Large intestine (tissue), 3 donors: ENCODE results near the gene HOXC9. TPM values are rescaled to one million over a fixed set of nuclear protein-coding genes. Genes with fewer than 3 reads are reported as not detected.

Experiments used
- DNase-seq, 2 donors: peaks; one replicate each; pipeline versions ENCODE4 v3.0.0 to v3.0.0-alpha.2; 2013
- H3K27ac ChIP-seq: one replicate; pipeline ENCODE4 v1.5.1; 2013; ENCODE audit warnings: low read length
- H3K27me3 ChIP-seq: 2 replicates; pipeline ENCODE4 v1.6.1; 2013; ENCODE audit warnings: low read length; ENCODE audit not compliant: control insufficient read depth, insufficient read depth
- H3K36me3 ChIP-seq: 2 replicates; pipeline ENCODE4 v1.6.1; 2013; ENCODE audit warnings: low read length; ENCODE audit not compliant: control insufficient read depth, insufficient read depth
- H3K4me1 ChIP-seq: one replicate; pipeline ENCODE4 v1.6.1; 2013; ENCODE audit warnings: low read length; ENCODE audit not compliant: control insufficient read depth, insufficient read depth
- H3K4me3 ChIP-seq: one replicate; pipeline ENCODE4 v1.5.1; 2013; ENCODE audit warnings: low read length
- H3K9me3 ChIP-seq: one replicate; pipeline ENCODE4 v1.6.1; 2013; ENCODE audit warnings: mild to moderate bottlenecking, low read depth, low read length, moderate library complexity; ENCODE audit not compliant: control insufficient read depth
- WGBS: methylation state at CpG from one replicate; pipeline ENCODE4 v1.1.5; 2013; ENCODE audit warnings: low lambda C conversion rate; ENCODE audit not compliant: insufficient coverage; 5-methylcytosine and 5-hydroxymethylcytosine counted together
- polyA plus RNA-seq: library from polyadenylated mRNA; unstranded; fragments of 120-200 nt; gene quantifications from one replicate; pipeline ENCODE4 v1.2.1, GENCODE V29; 2013

The HOXC9 gene
- polyA plus RNA-seq, 1 donor, result 0.51 TPM

GRCh38 chr12:54045868-54046521, 46.0 kb downstream of the HOXC9 start:
- peaks cover 6% of the 10 kb centered on the region for H3K9me3 ChIP-seq
- WGBS, result no CpG with 5 or more reads among the region's 16 CpGs
- H3K27me3 ChIP-seq, result peaks cover 49% of the 10 kb centered on the region
- no peak overlapping the region for H3K27ac ChIP-seq
- no peak overlapping the region for H3K4me3 ChIP-seq
- H3K4me1 ChIP-seq, result peaks cover 4% of the 10 kb centered on the region
- H3K36me3 ChIP-seq, result no peaks in the 10 kb centered on the region
- no peak for DNase-seq

DNA sequence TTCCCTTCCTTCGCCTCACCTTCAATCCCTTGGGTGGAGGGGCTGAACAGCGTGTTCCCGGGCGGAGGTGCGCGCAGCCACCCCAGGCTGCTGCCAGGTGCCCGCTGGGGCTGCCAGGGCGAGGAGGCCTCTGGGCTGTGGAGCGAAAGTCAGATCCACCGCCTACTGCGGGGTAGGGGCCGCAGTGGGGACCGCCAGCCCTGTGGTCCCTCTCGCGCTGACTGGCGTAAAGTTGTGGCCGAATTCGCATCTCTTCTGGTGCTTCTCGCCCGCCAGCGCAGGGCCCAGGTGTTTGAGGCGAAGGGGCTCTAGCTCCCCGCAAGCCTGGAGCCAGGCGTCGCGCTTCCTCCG, 46.8 kb downstream of the HOXC9 start:
- Histone ChIP-seq H3K4me3 (no peak overlapping the region), H3K27me3 (peaks cover 51% of the 10 kb centered on the region), H3K9me3 (peaks cover 6% of the 10 kb centered on the region), H3K27ac (no peak overlapping the region), H3K36me3 (no peaks in the 10 kb centered on the region), H3K4me1 (peaks cover 11% of the 10 kb centered on the region)
- no peak for DNase-seq
- 60% methylated on average over 1 of the region's 27 CpGs for WGBS

DNA sequence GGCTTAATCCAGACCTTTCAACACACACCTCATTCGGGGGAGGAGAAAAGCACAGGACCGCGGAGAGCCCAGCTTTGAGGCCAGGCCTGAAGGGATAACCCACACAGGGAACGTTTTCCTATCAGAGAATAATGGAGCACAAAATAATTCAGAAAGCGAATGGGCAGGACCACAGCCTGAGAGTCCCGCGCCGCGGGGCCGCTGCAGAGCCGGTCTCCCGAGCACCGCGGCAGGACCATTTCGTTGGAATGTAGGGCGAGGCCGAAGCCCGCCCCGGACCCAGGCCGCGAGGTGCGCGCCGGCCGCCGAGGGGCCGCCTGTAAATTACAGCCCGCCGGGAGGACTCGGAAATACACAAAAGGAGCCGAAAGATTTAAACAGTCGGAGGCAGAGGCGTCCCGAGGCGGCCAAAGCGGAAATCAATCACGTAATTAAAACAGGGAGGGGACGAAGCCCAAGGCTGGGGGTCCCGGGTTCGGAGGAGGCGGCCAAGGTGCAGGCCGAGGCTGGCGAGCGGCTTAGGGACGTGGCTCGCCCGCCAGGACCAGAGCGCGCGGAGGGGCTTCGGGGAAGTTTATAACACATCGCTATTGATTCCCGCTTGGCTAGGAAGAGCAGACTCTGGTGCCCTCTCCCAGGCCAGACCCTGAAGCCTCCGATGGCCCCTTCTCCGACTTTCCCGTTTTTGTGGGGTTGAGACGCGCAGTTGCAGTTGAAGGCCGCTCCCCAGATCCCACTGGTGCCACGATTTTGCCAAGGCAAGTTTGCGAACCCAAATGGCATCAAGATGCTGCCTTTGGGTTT, 47.4 kb downstream of the HOXC9 start:
- DNase-seq, result no peak
- peaks cover 6% of the 10 kb centered on the region for H3K9me3 ChIP-seq
- H3K4me3 ChIP-seq, result no peak overlapping the region
- 80% methylated on average over 1 of the region's 61 CpGs for WGBS
- peaks cover 16% of the 10 kb centered on the region for H3K4me1 ChIP-seq
- H3K27ac ChIP-seq, result no peak overlapping the region
- no peaks in the 10 kb centered on the region for H3K36me3 ChIP-seq
- H3K27me3 ChIP-seq, result peaks cover 50% of the 10 kb centered on the region

DNA sequence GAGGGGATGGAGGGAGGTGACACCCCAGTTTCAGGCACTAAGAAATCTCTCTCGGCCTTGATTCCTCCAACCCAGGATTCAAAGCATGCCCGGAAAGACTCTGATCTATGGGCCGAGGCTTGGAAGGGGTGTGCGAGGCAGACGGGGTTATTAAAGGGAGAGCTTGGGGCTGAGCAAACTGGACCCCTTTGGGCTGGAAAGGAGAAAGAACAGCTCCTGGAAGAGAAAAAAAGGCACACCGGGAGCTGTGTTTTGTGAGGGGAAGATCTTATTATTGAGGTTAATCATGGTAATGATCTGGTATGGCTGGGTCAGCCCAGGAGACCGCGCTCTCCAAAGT, 48.0 kb downstream of the HOXC9 start:
- H3K4me1 ChIP-seq, result peaks cover 21% of the 10 kb centered on the region
- H3K27me3 ChIP-seq, result peaks cover 50% of the 10 kb centered on the region
- WGBS, result no CpG with 5 or more reads among the region's 8 CpGs
- no peaks in the 10 kb centered on the region for H3K36me3 ChIP-seq
- DNase-seq, result no peak
- no peak overlapping the region for H3K4me3 ChIP-seq
- H3K27ac ChIP-seq, result no peak overlapping the region
- H3K9me3 ChIP-seq, result peaks cover 6% of the 10 kb centered on the region

DNA sequence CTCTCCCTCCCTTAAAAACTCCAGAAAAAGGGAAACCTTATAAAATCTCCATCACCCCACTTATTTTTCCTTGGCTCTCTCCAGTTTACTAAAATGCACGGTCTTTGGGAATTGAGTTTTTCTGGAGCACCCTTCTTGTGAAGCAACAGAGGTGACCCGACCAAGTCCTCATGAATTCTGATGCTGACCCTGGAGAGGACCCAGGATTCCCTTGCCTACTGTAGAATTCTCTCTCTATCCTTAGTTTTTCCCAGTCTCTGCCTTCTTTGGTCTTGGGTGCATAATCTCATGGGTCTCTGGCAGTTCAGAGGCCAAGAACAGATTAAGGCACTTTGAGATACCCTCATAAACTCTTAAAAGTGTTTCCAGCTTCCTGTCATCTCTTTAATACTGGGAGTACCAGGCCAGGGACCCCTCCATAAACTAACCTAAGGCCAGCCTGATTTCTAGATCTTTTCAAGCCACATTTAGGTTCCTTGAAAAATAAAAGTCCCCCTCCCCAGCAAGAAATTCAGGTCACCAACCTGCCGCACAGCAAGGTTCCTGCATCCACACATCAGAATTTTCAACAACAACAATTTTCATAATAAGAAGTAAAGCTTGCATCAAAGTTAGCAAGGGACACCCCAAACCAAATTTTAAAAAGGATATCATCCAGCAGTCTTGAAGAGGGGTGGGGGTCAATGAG, 48.6 kb downstream of the HOXC9 start:
- peaks cover 6% of the 10 kb centered on the region for H3K9me3 ChIP-seq
- no peak overlapping the region for H3K4me3 ChIP-seq
- no peak overlapping the region for H3K27ac ChIP-seq
- H3K4me1 ChIP-seq, result peaks cover 24% of the 10 kb centered on the region
- H3K36me3 ChIP-seq, result no peaks in the 10 kb centered on the region
- DNase-seq, result no peak
- no CpG with 5 or more reads among the region's 3 CpGs for WGBS
- H3K27me3 ChIP-seq, result peaks cover 54% of the 10 kb centered on the region

GRCh38 chr12:54049108-54049507, 49.1 kb downstream of the HOXC9 start:
- Histone ChIP-seq H3K27ac (no peak overlapping the region), H3K27me3 (peaks cover 58% of the 10 kb centered on the region), H3K4me1 (peaks cover 24% of the 10 kb centered on the region), H3K36me3 (no peaks in the 10 kb centered on the region), H3K4me3 (no peak overlapping the region), H3K9me3 (peaks cover 6% of the 10 kb centered on the region)
- WGBS, result 100% methylated on average over 3 of the region's 6 CpGs
- no peak for DNase-seq

GRCh38 chr12:54050482-54050810, 50.5 kb downstream of the HOXC9 start:
- Histone ChIP-seq H3K4me3 (no peak overlapping the region), H3K27me3 (peaks cover 58% of the 10 kb centered on the region), H3K4me1 (peaks cover 28% of the 10 kb centered on the region), H3K9me3 (peaks cover 6% of the 10 kb centered on the region), H3K36me3 (no peaks in the 10 kb centered on the region), H3K27ac (no peak overlapping the region)
- no peak for DNase-seq
- no CpG with 5 or more reads among the region's 2 CpGs for WGBS

DNA sequence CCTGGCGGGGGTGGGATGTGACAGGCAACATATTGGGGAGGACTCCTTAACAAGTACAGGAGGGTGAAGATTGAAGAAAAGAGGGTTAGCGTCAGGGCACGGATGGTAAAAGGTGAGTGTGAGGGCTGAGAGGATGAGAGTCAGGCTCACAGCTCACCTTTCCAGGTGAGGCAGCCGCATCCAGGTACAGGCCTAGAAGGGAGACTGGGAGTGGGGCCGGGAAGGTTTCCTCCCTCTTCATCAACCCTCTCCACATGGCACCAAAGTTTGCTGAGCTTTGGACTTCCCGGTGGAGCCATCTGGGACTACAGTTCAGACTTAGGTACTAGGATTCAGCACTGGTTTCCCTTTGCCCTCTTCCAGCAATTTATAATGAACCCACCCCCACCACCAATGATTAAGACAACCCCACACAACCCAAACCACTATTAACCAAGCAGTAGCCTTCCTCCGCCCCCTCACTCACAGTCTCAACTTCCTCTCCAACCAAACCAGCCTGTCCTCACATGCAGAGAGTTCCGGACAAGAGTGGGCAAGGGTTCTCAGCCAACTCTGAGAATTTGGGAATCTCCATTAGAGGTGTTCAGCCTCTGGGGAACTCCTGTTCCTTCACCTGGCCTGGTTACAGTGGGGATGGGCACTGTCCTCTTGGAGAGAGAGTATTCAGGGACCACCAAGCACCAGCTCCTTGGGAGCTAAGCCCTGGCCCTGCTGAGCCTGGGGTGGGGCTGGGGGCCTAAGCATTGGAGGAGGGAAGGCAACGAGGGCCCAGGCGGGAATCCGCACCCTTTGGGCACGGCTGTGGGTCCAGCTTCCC, 51.3 kb downstream of the HOXC9 start:
- H3K4me3 ChIP-seq, result no peak overlapping the region
- peak overlapping the region; percentile 27 for H3K27ac ChIP-seq
- H3K27me3 ChIP-seq, result peaks cover 55% of the 10 kb centered on the region
- no peaks in the 10 kb centered on the region for H3K36me3 ChIP-seq
- H3K4me1 ChIP-seq, result peaks cover 28% of the 10 kb centered on the region
- no CpG with 5 or more reads among the region's 12 CpGs for WGBS
- H3K9me3 ChIP-seq, result peaks cover 6% of the 10 kb centered on the region
- peak in 1 of 2 donors; percentile 45 for DNase-seq

DNA sequence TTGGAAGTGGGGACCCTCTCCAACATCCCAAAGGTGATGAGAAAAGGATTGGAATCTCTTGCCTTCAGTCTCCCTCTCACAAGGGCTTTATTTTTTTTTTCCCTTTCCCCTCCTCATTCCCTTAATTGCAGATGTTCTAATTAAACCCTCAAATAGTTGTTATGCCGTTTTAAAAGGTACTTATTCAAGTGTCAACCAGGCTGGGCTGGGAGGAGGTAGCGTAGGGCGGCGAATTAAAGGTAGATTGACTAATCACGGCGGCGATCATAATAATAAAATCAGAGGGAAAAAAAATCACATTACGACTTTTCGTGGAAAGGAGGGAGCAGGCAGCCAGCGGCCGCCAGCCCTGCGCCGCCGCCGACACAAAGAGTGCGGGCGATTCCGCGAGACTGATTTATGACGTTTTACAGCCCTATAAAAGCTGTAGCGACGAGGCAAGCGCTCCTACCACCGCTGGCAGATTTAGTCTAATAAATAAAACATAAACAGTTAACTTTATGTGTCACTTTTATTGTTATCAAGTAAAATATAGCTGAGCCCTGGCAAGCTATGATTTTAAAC, 52.0 kb downstream of the HOXC9 start:
- H3K9me3 ChIP-seq, result peaks cover 5% of the 10 kb centered on the region
- H3K27me3 ChIP-seq, result peaks cover 50% of the 10 kb centered on the region
- peak in 1 of 2 donors; percentile 73 for DNase-seq
- H3K36me3 ChIP-seq, result no peaks in the 10 kb centered on the region
- peak overlapping the region; percentile 69 for H3K27ac ChIP-seq
- WGBS, result 20% methylated on average over 1 of the region's 24 CpGs
- no peak overlapping the region for H3K4me3 ChIP-seq
- peaks cover 28% of the 10 kb centered on the region for H3K4me1 ChIP-seq
